HCEC 1CT (cell line): ENCODE data around the gene MYO7B.

Experiments
- DNase-seq: peaks from one replicate; pipeline ENCODE4 v3.0.0-alpha.2; 2017

MYO7B gene

DNA sequence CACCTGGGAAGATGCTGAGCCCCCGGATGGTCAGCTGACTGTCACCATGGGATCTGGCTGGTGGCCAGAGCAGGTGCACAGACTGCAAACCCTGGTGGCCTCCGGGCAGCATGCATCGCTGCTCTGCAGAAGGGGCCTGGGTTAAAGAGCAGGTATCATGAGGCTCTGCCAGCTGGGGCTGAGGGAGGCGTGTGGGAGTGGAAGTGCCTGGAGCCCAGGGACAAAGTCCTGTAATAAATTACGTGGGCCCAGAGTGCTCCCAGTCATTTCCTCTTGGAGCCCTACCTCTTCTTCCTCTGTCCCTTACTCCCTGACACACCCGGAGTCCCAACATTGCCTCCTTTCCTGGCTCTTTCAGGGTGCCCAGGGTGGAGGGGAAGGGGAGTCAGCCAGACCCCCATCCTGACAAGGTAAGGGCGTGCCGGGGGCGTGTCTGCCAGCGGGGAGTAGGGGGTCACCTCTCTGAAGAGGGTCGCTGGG, at the start of gene MYO7B:
Gene MYO7B (plus strand): TSS at position 262 of the 480 bp plus-strand sequence. CDS start 24,040 bp downstream, outside the sequence.
- DNase-seq, result no peak

DNA sequence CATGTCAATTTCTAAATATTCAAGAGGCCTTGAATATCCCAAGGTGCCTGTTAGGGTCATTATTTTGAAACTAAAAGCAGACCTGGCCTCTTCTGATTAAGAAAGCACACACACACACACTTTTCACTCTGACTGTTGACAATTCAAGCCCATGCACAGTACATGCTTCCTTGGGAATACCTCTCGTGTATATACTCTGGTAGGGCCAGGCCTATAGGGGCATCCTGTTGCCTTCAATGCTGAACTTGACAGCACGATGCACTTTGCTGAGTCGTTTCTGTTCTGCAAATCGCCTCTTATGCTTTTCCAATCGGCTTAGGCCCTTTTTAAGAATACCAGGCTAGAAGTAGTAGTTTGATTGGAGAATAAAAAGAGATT, 49.8 kb upstream of the MYO7B start:
- DNase-seq, result no peak

DNA sequence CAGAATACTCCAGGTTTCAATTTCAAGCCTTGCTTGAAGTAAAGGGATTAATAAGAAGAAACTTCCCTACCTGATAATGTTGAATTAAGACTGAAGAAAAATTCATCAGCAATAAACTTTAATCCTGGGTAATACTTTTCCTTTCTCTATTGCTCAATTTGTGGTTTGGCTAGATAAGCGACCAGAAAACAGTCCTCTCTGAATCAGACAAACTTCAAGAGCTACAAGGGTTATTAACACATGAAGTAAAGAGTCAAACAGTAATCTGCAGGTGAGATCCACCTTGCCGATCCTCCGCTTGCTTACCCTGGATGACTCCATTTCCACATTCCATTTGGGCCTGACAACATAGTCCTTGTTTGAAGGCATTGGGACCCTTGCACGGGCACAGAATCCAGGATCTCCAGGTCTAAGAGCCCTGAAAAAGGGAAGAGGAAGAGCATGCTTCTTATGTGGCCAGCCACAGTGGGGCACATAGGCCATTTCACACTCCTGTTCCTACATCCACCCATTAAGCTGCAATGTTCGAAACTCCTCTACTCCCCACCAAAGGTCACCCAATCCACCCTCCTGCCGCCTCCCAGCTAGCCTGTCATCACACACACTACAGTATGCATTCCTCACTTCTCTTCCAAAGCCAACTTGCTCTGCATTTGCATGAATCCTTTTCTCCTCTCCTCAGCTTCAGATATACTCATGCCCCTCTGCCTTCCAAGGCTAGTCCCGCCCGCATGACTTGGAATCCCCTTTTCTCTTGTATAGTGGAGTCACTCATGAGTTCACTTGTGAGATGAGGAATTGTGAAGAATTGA, 49.0 kb upstream of the MYO7B start:
- no peak for DNase-seq

DNA sequence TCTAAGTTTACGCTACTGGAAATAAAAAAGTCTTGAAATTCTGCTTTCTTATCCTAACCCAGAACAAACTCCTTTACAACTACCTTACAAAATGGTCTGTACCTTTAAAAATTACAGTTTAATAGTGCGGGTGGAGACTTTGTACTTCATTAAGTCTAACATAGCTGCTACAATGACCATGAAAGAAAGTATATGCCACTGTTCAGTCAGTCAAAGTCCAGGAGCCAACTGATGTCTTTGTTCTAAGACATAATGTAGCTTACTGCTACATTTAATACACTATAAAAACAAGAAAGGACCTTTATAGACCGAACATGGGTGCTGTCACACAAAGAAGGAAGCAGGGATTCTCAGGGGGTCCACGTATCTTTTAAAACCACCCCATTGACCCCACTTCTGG, 45.2 kb upstream of the MYO7B start:
- DNase-seq, result no peak

- DNase-seq, result peak; percentile 84
Observed at GRCh38 chr2:127498386-127498785, 37.1 kb upstream of the MYO7B start.

DNA sequence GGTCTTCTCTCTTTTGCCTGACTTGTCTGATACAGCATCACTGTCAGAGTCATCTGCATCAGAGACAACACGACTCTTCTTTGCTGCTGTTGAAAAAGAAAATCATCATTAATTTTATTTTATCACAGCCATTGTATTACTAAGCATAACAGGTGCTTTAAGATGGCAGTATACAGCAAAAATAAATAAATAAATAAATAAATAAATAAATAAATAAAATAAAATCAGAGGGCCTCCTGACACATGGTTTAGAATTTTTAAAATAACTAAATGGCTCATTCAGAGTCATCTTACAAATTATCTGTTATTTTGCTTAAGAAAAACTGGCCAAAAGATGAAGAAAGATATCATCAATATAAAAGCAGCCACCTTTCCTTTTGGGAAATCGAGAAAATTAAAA, 32.0 kb upstream of the MYO7B start:
- no peak for DNase-seq

DNA sequence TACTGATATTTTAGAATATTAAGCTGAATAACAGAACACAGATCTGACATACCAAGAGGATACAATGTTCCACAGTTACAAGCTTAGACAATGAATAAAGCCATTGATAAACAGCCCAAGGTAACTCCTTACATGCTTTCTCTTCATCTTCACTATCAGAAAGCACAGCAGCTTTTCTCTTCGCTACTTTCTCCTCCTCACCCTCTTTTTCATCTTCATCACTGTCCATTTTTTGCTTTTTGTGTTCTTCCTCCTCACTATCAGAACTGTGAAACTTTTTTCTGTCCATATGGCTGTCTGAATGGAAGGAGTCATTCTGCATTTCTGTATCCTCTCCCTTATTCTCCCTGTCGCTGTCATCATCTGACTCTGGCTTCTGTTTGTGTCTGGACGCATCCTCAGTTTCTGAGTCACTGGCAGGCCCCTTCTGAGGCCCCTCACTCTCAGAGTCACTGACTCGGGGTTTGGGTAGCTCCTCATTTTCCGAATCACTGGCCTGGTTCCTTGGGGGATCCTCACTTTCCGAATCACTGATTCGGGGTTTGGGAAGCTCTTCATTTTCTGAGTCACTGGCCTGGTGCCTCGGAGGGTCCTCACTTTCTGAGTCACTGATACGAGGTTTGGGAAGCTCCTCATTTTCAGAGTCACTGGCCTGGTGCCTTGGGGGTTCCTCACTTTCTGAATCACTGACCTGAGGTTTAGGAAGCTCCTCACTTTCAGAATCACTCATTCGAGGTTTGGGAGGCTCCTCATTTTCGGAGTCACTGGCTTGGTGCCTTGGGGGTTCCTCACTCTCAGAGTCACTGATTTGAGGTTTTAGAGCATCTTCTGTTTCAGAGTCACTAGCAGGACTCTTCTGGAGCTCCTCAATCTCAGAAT, 30.7 kb upstream of the MYO7B start:
- peak; percentile 17 for DNase-seq

DNA sequence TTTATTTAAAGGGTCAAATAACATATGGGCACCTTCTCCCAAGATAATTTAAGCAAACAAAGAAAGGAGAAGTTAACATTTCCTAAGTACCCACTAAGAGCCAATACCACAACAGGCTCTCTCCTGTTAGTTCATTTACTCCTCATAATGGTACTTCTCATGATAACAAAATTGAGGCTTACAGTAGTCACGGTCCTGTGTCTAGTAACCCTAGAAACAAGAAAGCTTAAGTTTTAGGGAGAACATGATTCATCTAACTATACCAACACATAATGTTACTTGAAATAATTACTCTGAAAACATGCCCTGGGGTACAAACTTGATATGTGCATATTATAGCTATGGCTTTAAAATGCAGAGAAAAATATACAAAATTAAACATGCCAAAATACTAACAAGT, 29.0 kb upstream of the MYO7B start:
- DNase-seq, result no peak

GRCh38 chr2:127508023-127508630, 27.4 kb upstream of the MYO7B start:
- DNase-seq, result peak; percentile 48

DNA sequence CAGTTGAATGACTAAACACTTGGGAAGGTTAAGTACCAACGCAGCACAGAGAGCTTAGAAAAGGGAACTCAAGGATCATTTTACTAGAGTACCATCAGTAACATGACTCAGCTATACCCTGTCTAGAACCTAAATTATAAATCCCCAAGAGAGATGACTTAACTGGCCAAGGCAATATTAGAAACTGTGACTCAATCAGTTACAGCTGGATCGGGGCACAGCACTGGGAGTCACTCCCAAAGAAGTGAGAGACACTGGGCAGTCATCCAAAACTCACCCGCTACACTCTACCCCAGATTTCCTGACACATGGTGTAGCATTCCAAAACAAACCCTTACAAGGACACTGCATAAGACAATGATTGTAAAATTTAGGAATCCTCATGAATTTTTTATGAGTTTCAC, 26.9 kb upstream of the MYO7B start:
- DNase-seq, result peak; percentile 100

DNA sequence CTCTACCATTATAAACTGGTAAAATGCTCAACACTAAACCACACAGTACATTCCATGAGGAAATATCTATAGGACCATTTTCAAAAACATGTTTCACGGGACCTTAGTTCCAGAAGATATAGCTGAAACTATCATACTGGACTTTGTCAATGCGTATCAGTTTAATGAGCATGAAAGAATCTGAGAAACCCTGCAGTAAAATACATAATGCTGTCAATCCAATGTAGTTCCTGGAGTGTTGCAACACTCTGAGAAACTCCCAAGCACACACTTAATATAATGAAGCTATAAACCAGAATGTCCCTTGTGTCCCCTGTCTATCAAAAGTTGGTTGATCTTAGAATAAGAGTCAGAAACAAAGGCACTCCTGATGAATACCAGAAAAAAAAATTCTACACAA, 25.4 kb upstream of the MYO7B start:
- DNase-seq, result no peak

- no peak for DNase-seq
Observed at GRCh38 chr2:127511090-127511695, 24.3 kb upstream of the MYO7B start.

GRCh38 chr2:127511917-127512316, 23.6 kb upstream of the MYO7B start:
- DNase-seq, result no peak

- no peak for DNase-seq
Observed at GRCh38 chr2:127512362-127512761, 23.1 kb upstream of the MYO7B start.

- no peak for DNase-seq
Observed at GRCh38 chr2:127514076-127514475, 21.4 kb upstream of the MYO7B start.

- no peak for DNase-seq
Observed at GRCh38 chr2:127514485-127514884, 21.0 kb upstream of the MYO7B start.

DNA sequence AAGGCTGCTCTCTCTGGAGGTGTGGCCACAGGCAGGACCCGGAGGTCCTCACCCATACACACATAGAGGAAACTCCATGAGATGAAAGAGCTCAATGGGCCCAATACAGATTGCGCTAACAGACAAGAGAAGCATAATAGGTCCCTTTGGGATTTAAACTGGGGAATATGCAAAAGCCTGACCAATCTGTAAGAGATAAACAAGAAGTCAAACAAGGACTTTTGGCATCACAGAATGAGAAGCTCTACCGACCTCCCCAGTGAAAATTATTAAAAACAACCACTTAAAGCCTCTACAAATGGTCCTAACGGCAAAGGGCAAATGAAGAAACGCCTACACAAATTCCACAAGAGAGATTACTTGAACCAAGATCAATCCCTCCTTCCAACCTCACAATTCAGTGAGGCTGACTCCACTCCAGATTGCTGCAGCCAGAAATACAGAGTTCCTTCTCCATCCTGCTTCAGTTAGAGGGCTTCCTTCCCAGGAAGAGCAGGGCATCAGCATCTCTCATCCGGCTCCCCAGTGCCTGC, 20.0 kb upstream of the MYO7B start:
- DNase-seq, result no peak

- DNase-seq, result no peak
Observed at GRCh38 chr2:127516041-127516762, 19.3 kb upstream of the MYO7B start.

GRCh38 chr2:127517465-127517864, 18.0 kb upstream of the MYO7B start:
- DNase-seq, result no peak

DNA sequence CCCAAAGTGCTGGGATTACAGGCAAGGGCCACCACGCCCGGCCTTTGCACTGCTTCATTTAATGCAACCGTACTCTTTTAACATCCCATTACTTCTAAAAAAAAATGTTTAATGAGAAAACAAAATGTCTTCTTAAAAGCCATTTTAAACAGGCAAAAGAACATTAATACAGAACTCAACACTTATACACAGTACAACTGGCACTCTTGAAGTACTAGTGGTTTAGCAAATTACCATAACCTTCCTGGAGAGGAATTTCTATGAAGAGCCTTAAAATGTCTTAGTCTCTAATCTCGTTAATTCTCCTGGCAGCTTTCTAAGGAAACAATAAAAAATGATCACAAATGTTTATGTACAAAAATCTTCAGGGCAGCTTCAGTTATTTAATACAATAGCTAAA, 15.1 kb upstream of the MYO7B start:
- DNase-seq, result no peak

- no peak for DNase-seq
Observed at GRCh38 chr2:127523269-127523939, 12.1 kb upstream of the MYO7B start.
